Right cardiac atrium (tissue), 5 donors: ENCODE measurements around the gene COL4A2. TPM values are rescaled to one million over a fixed set of nuclear protein-coding genes. Genes with fewer than 3 reads are reported as not detected.
A peak's percentile ranks its signal among the peaks of the same experiment; 100 is the strongest.
"Not testable (repeated sequence)": the region's sequence is repeated elsewhere in the genome, so short reads cannot be mapped to it uniquely, and the experiment has no call there.

Source experiments
- ATAC-seq, 2 donors: fragments of 200-7000 bp; cut with Tn5 transposase; one replicate each; pipeline versions ENCODE4 v1.8.0 to v1.9.1; 2020; ENCODE audit warnings: moderate library complexity in 2 of 2, mild to moderate bottlenecking in 1 of 2
- DNase-seq, 3 donors: peaks; one replicate each; pipeline ENCODE4 v3.0.0-alpha.2; 2020
- H3K27ac ChIP-seq: one replicate; pipeline ENCODE4 v1.5.1; 2013; ENCODE audit warnings: mild to moderate bottlenecking, low read length, control low read depth, moderate library complexity
- H3K27me3 ChIP-seq: one replicate; pipeline ENCODE4 v1.6.1; 2013; ENCODE audit not compliant: control insufficient read depth, insufficient read depth
- H3K4me1 ChIP-seq: one replicate; pipeline ENCODE4 v1.6.1; 2013; ENCODE audit warnings: low read length; ENCODE audit not compliant: control insufficient read depth, insufficient read depth
- H3K4me3 ChIP-seq: one replicate; pipeline ENCODE4 v1.5.1; 2013; ENCODE audit warnings: low read length, control low read depth
- H3K9me3 ChIP-seq: one replicate; pipeline ENCODE4 v1.6.1; 2013; ENCODE audit warnings: low read length; ENCODE audit not compliant: control insufficient read depth
- WGBS: extraction: QIAGEN DNeasy Blood & Tissue Kit; methylation state at CpG from one replicate; pipeline ENCODE4 v1.1.7; 2013; 5-methylcytosine and 5-hydroxymethylcytosine counted together
- intact Hi-C, 4 donors: fragments of 100-400 bp; cut with DNase I; formaldehyde crosslinking; loops; one replicate each; pipeline versions ENCODE4 v1.11.0 to v1.14.0; 2022 to 2023
- polyA plus RNA-seq: library from polyadenylated mRNA; stranded (reverse); fragments of 200-250 nt; gene quantifications from one replicate; pipeline ENCODE4 v1.2.3, GENCODE V29; 2013
- total RNA-seq, 4 donors: library from RNA; stranded (reverse); fragmentation: NEBNext Ultra II Directional; extraction: Animal tissue kit (Norgen Biotek cat#: 25700); gene quantifications; one replicate each; pipeline ENCODE4 v1.2.1, GENCODE V29; 2021
- donor health status: healthy with polysubstance abuse.
- donor health status: DM: no; HTN: yes; CAD: no.
- donor health status: DM: no; HTN: no; CAD: no.
- donor health status: DM: no; HTN: yes; CAD: no; lungs with severe emphysema.
- donor health status: DM: yes; HTN: yes; CAD: no.

The COL4A2 gene
- total and polyA plus RNA-seq, 5 donors, result 84.7 to 268 (median 103) TPM

GRCh38 chr13:110450941-110451730 lies 144.1 kb downstream of the COL4A2 start:
- no peak overlapping the region for H3K27ac ChIP-seq
- 86% methylated on average over 12 of the region's 12 CpGs for WGBS
- H3K4me3 ChIP-seq, result no peak overlapping the region
- ATAC-seq (no peak), DNase-seq (no peak)
- no peaks in the 10 kb centered on the region for H3K4me1 ChIP-seq
- H3K9me3 ChIP-seq, result no peaks in the 10 kb centered on the region
- no peaks in the 10 kb centered on the region for H3K27me3 ChIP-seq
- intact Hi-C loops, result no loop called here

GRCh38 chr13:110453091-110453490 lies 146.0 kb downstream of the COL4A2 start:
- H3K9me3 ChIP-seq, H3K4me1 ChIP-seq, H3K4me3 ChIP-seq, H3K27ac ChIP-seq, H3K27me3 ChIP-seq, intact Hi-C loops, ATAC-seq, DNase-seq: not testable (repeated sequence)
- WGBS, result 96% methylated on average over 11 of the region's 11 CpGs

GRCh38 chr13:110453797-110454196 lies 146.7 kb downstream of the COL4A2 start:
- no peaks in the 10 kb centered on the region for H3K27me3 ChIP-seq
- DNase-seq (no peak), ATAC-seq (no peak)
- H3K4me3 ChIP-seq, result no peak overlapping the region
- H3K9me3 ChIP-seq, result no peaks in the 10 kb centered on the region
- 80% methylated on average over 2 of the region's 2 CpGs for WGBS
- no peak overlapping the region for H3K27ac ChIP-seq
- H3K4me1 ChIP-seq, result no peaks in the 10 kb centered on the region
- intact Hi-C loops, result no loop called here

- peak in 1 of 2 donors; percentile 4 for ATAC-seq
- Histone ChIP-seq H3K27me3 (no peaks in the 10 kb centered on the region), H3K4me1 (no peaks in the 10 kb centered on the region), H3K27ac (no peak overlapping the region), H3K4me3 (no peak overlapping the region), H3K9me3 (no peaks in the 10 kb centered on the region)
- 83% methylated on average over 21 of the region's 21 CpGs for WGBS
- DNase-seq, result no peak
- intact Hi-C loops, result no loop called here
Observed at GRCh38 chr13:110454227-110454859, 147.3 kb downstream of the COL4A2 start.

- peak; percentile 49 to 52 for ATAC-seq
- intact Hi-C loops, result loop anchor here in 1 of 4 donors (5.0 kb wide), 1 partner anchor 107 kb away; the partner anchor contains the start of gene RAB20
- no peak overlapping the region for H3K27ac ChIP-seq
- no peaks in the 10 kb centered on the region for H3K9me3 ChIP-seq
- H3K4me3 ChIP-seq, result no peak overlapping the region
- no peaks in the 10 kb centered on the region for H3K27me3 ChIP-seq
- no peaks in the 10 kb centered on the region for H3K4me1 ChIP-seq
- peak in 2 of 3 donors; percentile 42 to 69 for DNase-seq
- 71% methylated on average over 14 of the region's 14 CpGs for WGBS
Observed at GRCh38 chr13:110454956-110455355, 147.9 kb downstream of the COL4A2 start.

- intact Hi-C loops, result loop anchor here in 1 of 4 donors (5.0 kb wide), 1 partner anchor 107 kb away; the partner anchor contains the start of gene RAB20
- WGBS, result 68% methylated on average over 10 of the region's 10 CpGs
- H3K9me3 ChIP-seq, result no peaks in the 10 kb centered on the region
- no peaks in the 10 kb centered on the region for H3K27me3 ChIP-seq
- H3K4me3 ChIP-seq, result no peak overlapping the region
- no peak for DNase-seq
- ATAC-seq, result no peak
- no peaks in the 10 kb centered on the region for H3K4me1 ChIP-seq
- no peak overlapping the region for H3K27ac ChIP-seq
Observed at GRCh38 chr13:110455444-110455843, 148.4 kb downstream of the COL4A2 start.

- intact Hi-C loops, result loop anchor here in 1 of 4 donors (5.0 kb wide), 1 partner anchor 106 kb away; the partner anchor contains the start of gene RAB20
- no peaks in the 10 kb centered on the region for H3K9me3 ChIP-seq
- H3K27me3 ChIP-seq, result no peaks in the 10 kb centered on the region
- WGBS, result 15% methylated on average over 10 of the region's 10 CpGs
- DNase-seq, result peak; percentile 73 to 87 (median 86)
- no peaks in the 10 kb centered on the region for H3K4me1 ChIP-seq
- H3K4me3 ChIP-seq, result no peak overlapping the region
- H3K27ac ChIP-seq, result no peak overlapping the region
- peak; percentile 83 to 89 for ATAC-seq
Observed at GRCh38 chr13:110455941-110456340, 148.9 kb downstream of the COL4A2 start.

- Histone ChIP-seq H3K27me3 (no peaks in the 10 kb centered on the region), H3K27ac (no peak overlapping the region), H3K9me3 (no peaks in the 10 kb centered on the region), H3K4me1 (no peaks in the 10 kb centered on the region), H3K4me3 (no peak overlapping the region)
- ATAC-seq, result no peak
- no peak for DNase-seq
- intact Hi-C loops, result loop anchor here in 1 of 4 donors (5.0 kb wide), 1 partner anchor 106 kb away; the partner anchor contains the start of gene RAB20
- WGBS, result 92% methylated on average over 18 of the region's 18 CpGs
Observed at GRCh38 chr13:110456550-110456949, 149.5 kb downstream of the COL4A2 start.

GRCh38 chr13:110457361-110457760 lies 150.3 kb downstream of the COL4A2 start:
- ATAC-seq, result no peak
- intact Hi-C loops, result loop anchor here in 1 of 4 donors (5.0 kb wide), 1 partner anchor 105 kb away; the partner anchor contains the start of gene RAB20
- no peaks in the 10 kb centered on the region for H3K9me3 ChIP-seq
- H3K4me3 ChIP-seq, result no peak overlapping the region
- H3K4me1 ChIP-seq, result no peaks in the 10 kb centered on the region
- no peak for DNase-seq
- 90% methylated on average over 10 of the region's 10 CpGs for WGBS
- no peaks in the 10 kb centered on the region for H3K27me3 ChIP-seq
- H3K27ac ChIP-seq, result no peak overlapping the region

- no peak for ATAC-seq
- intact Hi-C loops, result loop anchor here in 1 of 4 donors (5.0 kb wide), 1 partner anchor 104 kb away; the partner anchor contains the start of gene RAB20
- H3K4me1 ChIP-seq, result no peaks in the 10 kb centered on the region
- H3K27ac ChIP-seq, result no peak overlapping the region
- no peak overlapping the region for H3K4me3 ChIP-seq
- no peak for DNase-seq
- 81% methylated on average over 8 of the region's 8 CpGs for WGBS
- H3K27me3 ChIP-seq, result no peaks in the 10 kb centered on the region
- no peaks in the 10 kb centered on the region for H3K9me3 ChIP-seq
Observed at GRCh38 chr13:110458017-110458416, 150.9 kb downstream of the COL4A2 start.
